ENCODE data around the gene HSPB8.

DNA sequence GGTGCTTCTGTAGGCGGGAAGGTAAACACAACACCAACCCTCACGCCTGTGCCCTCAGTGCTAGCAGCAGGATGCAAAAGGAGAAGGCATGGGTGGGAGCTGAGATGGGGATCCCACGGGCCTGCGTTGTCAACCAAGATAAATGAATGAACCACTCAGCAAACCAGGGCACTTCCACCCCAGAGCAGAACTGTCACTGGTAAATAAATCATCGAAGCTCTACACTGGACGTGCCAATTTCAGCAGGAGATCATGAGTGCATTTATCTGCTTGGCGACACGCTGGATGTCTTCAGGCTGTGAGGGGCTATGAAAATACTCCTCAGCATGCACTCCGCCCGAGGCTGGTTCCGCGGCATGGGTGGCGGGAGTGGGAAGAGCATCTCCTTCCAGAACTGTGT is 33.2 kb downstream of the HSPB8 start:
- TF ChIP-seq, protein P1, sequence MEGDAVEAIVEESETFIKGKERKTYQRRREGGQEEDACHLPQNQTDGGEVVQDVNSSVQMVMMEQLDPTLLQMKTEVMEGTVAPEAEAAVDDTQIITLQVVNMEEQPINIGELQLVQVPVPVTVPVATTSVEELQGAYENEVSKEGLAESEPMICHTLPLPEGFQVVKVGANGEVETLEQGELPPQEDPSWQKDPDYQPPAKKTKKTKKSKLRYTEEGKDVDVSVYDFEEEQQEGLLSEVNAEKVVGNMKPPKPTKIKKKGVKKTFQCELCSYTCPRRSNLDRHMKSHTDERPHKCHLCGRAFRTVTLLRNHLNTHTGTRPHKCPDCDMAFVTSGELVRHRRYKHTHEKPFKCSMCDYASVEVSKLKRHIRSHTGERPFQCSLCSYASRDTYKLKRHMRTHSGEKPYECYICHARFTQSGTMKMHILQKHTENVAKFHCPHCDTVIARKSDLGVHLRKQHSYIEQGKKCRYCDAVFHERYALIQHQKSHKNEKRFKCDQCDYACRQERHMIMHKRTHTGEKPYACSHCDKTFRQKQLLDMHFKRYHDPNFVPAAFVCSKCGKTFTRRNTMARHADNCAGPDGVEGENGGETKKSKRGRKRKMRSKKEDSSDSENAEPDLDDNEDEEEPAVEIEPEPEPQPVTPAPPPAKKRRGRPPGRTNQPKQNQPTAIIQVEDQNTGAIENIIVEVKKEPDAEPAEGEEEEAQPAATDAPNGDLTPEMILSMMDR (IDR thresholded peaks at IDR 0.05; ENCODE audit: control extremely low read depth in 1 of 3, insufficient read depth in 1 of 3, low read depth in 1 of 3, low read length in 3 of 3) = no peak
- TF ChIP-seq RXRA (IDR thresholded peaks at IDR 0.05; ENCODE audit: insufficient read depth, low read depth, low read length) = no peak
- TF ChIP-seq FOSL1 (IDR thresholded peaks at IDR 0.05; ENCODE audit: insufficient read depth, low read depth, low read length) = no peak
- no peak for TF ChIP-seq SRF (IDR thresholded peaks at IDR 0.05; ENCODE audit: low read depth, low read length)
- TF ChIP-seq, protein P2, sequence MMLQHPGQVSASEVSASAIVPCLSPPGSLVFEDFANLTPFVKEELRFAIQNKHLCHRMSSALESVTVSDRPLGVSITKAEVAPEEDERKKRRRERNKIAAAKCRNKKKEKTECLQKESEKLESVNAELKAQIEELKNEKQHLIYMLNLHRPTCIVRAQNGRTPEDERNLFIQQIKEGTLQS (IDR thresholded peaks at IDR 0.05; ENCODE audit: insufficient read depth, low read depth, low read length) = no peak

Data from H1 (cell line).